SK-N-SH treated with all-trans-retinoic acid at 6 μM for 48 hours (cell line): ENCODE results near the gene DNASE1L2.
"Not testable (repeated sequence)": the region's sequence is repeated elsewhere in the genome, so short reads cannot be mapped to it uniquely, and the experiment has no call there.

Source experiments
- ATAC-seq: fragments of 200-7000 bp; cut with Tn5 transposase; 3 replicates; pipeline ENCODE4 v1.9.1; 2020; ENCODE audit warnings: mild to moderate bottlenecking, moderate library complexity
- ARNTL ChIP-seq: fragments of 450-650 bp; formaldehyde crosslinking; IDR thresholded peaks from 2 replicates; pipeline ENCODE4 v1.5.0; 2020; ENCODE audit warnings: low read depth, mild to moderate bottlenecking, moderate library complexity, borderline replicate concordance
- CSDC2 ChIP-seq: fragments of 250-450 bp; sonication (Bioruptor Pico); IDR thresholded peaks from 2 replicates; pipeline ENCODE4 v1.5.0; 2020; ENCODE audit warnings: mild to moderate bottlenecking, moderate library complexity
- GLIS3 ChIP-seq: fragments of 250-450 bp; sonication (Bioruptor Pico); IDR thresholded peaks from 2 replicates; pipeline ENCODE4 v1.5.0; 2020; ENCODE audit warnings: mild to moderate bottlenecking, moderate library complexity
- ISL1 ChIP-seq: fragments of 250-450 bp; sonication (Bioruptor Pico); IDR thresholded peaks from 2 replicates; pipeline ENCODE4 v2.1.2; 2022; ENCODE audit warnings: mild to moderate bottlenecking, moderate library complexity
- OSR1 ChIP-seq: fragments of 250-450 bp; sonication (Bioruptor Pico); IDR thresholded peaks from 2 replicates; pipeline ENCODE4 v1.8.0; 2022; ENCODE audit warnings: moderate library complexity, mild to moderate bottlenecking, inconsistent platforms
- PPARA ChIP-seq: fragments of 250-450 bp; sonication (Bioruptor Pico); IDR thresholded peaks from 2 replicates; pipeline ENCODE4 v1.5.0; 2020; ENCODE audit warnings: mild to moderate bottlenecking, borderline replicate concordance
- RARB ChIP-seq: fragments of 250-450 bp; sonication (Bioruptor Pico); IDR thresholded peaks from 2 replicates; pipeline ENCODE4 v1.8.0; 2021; ENCODE audit warnings: mild to moderate bottlenecking, moderate library complexity
- SNAI2 ChIP-seq: fragments of 250-450 bp; sonication (Bioruptor Pico); IDR thresholded peaks from 2 replicates; pipeline ENCODE4 v1.5.0; 2020; ENCODE audit warnings: mild to moderate bottlenecking, moderate library complexity
- TCF4 ChIP-seq: fragments of 250-450 bp; sonication (Bioruptor Pico); IDR thresholded peaks from 2 replicates; pipeline ENCODE4 v1.8.0; 2021; ENCODE audit warnings: mild to moderate bottlenecking, moderate library complexity, borderline replicate concordance
- TOX ChIP-seq: fragments of 250-450 bp; sonication (Bioruptor Pico); IDR thresholded peaks from 2 replicates; pipeline ENCODE4 v1.8.0; 2021; ENCODE audit warnings: mild to moderate bottlenecking, moderate library complexity, borderline replicate concordance
- ZC3H10 ChIP-seq: fragments of 250-450 bp; sonication (Bioruptor Pico); IDR thresholded peaks from 2 replicates; pipeline ENCODE4 v1.5.1; 2021; ENCODE audit warnings: mild to moderate bottlenecking, moderate library complexity
- ZFP3 ChIP-seq: fragments of 250-450 bp; sonication (Bioruptor Pico); IDR thresholded peaks from 2 replicates; pipeline ENCODE4 v1.5.0; 2020; ENCODE audit warnings: mild to moderate bottlenecking, moderate library complexity
- ZFP30 ChIP-seq: fragments of 450-650 bp; formaldehyde crosslinking; IDR thresholded peaks from 2 replicates; pipeline ENCODE4 v1.5.0; 2022; ENCODE audit warnings: mild to moderate bottlenecking, moderate library complexity
- ZNF565 ChIP-seq: fragments of 450-650 bp; formaldehyde crosslinking; conservative IDR thresholded peaks from 2 replicates; pipeline ENCODE4 v1.5.0; 2020; ENCODE audit warnings: low read depth, mild to moderate bottlenecking, moderate library complexity
- ZNF70 ChIP-seq: fragments of 450-650 bp; formaldehyde crosslinking; IDR thresholded peaks from 2 replicates; pipeline ENCODE4 v1.5.0; 2020; ENCODE audit warnings: mild to moderate bottlenecking, moderate library complexity
- ZNF8 ChIP-seq: fragments of 450-650 bp; formaldehyde crosslinking; IDR thresholded peaks from 2 replicates; pipeline ENCODE4 v1.5.0; 2020; ENCODE audit warnings: mild to moderate bottlenecking, moderate library complexity
- TF ChIP-seq, protein P1 (sequence below): fragments of 250-450 bp; sonication (Bioruptor Pico); IDR thresholded peaks from 2 replicates; pipeline ENCODE4 v1.5.1; 2020; ENCODE audit warnings: low read depth, mild to moderate bottlenecking, moderate library complexity
- TF ChIP-seq, protein P2 (sequence below): fragments of 250-450 bp; sonication (Bioruptor Pico); IDR thresholded peaks from 2 replicates; pipeline ENCODE4 v1.5.0; 2020; ENCODE audit warnings: mild to moderate bottlenecking, moderate library complexity
- TF ChIP-seq, protein P3 (sequence below): fragments of 250-450 bp; sonication (Bioruptor Pico); IDR thresholded peaks from 2 replicates; pipeline ENCODE4 v1.5.1; 2021; ENCODE audit warnings: mild to moderate bottlenecking, moderate library complexity
- TF ChIP-seq, protein P4 (sequence below): fragments of 250-450 bp; sonication (Bioruptor Pico); IDR thresholded peaks from 2 replicates; pipeline ENCODE4 v1.8.0; 2021; ENCODE audit warnings: low read depth, mild to moderate bottlenecking, moderate library complexity, borderline replicate concordance

DNASE1L2 gene

DNA sequence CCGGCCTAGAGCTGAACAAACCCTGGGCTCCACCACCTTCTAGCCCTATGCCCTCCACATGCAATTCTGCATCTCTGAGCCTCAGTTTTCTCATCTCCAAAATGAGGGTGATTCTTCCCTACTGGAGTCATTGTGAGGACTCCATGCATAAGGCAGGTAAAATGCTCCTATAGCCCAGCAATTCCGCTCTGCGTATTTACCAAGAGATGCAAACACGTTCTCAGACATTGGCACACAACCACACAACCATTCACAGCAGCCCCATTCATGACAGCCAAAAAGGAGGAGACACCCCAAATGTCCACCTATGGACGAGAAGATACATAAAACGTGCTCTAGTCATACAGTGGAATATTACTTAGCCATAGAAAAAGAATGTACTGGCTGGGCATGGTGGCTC lies 35.9 kb upstream of the DNASE1L2 start:
- TF ChIP-seq RARB (CRISPR knock-in tag) = no peak
- no peak for TF ChIP-seq ZFP30 (CRISPR knock-in tag)
- TF ChIP-seq ARNTL (CRISPR knock-in tag) = no peak
- no peak for TF ChIP-seq PPARA (CRISPR knock-in tag)
- no peak for TF ChIP-seq ZNF565 (CRISPR knock-in tag)
- TF ChIP-seq TOX = no peak
- TF ChIP-seq ZC3H10 = no peak
- no peak for TF ChIP-seq OSR1
- TF ChIP-seq SNAI2 (CRISPR knock-in tag) = no peak
- TF ChIP-seq GLIS3 (CRISPR knock-in tag) = no peak
- no peak for TF ChIP-seq TCF4
- TF ChIP-seq, protein P1, sequence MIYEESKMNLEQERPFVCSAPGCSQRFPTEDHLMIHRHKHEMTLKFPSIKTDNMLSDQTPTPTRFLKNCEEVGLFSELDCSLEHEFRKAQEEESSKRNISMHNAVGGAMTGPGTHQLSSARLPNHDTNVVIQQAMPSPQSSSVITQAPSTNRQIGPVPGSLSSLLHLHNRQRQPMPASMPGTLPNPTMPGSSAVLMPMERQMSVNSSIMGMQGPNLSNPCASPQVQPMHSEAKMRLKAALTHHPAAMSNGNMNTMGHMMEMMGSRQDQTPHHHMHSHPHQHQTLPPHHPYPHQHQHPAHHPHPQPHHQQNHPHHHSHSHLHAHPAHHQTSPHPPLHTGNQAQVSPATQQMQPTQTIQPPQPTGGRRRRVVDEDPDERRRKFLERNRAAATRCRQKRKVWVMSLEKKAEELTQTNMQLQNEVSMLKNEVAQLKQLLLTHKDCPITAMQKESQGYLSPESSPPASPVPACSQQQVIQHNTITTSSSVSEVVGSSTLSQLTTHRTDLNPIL (CRISPR knock-in tag) = no peak
- TF ChIP-seq ZFP3 (CRISPR knock-in tag) = no peak
- TF ChIP-seq, protein P2, sequence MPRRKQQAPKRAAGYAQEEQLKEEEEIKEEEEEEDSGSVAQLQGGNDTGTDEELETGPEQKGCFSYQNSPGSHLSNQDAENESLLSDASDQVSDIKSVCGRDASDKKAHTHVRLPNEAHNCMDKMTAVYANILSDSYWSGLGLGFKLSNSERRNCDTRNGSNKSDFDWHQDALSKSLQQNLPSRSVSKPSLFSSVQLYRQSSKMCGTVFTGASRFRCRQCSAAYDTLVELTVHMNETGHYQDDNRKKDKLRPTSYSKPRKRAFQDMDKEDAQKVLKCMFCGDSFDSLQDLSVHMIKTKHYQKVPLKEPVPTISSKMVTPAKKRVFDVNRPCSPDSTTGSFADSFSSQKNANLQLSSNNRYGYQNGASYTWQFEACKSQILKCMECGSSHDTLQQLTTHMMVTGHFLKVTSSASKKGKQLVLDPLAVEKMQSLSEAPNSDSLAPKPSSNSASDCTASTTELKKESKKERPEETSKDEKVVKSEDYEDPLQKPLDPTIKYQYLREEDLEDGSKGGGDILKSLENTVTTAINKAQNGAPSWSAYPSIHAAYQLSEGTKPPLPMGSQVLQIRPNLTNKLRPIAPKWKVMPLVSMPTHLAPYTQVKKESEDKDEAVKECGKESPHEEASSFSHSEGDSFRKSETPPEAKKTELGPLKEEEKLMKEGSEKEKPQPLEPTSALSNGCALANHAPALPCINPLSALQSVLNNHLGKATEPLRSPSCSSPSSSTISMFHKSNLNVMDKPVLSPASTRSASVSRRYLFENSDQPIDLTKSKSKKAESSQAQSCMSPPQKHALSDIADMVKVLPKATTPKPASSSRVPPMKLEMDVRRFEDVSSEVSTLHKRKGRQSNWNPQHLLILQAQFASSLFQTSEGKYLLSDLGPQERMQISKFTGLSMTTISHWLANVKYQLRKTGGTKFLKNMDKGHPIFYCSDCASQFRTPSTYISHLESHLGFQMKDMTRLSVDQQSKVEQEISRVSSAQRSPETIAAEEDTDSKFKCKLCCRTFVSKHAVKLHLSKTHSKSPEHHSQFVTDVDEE (CRISPR knock-in tag) = no peak
- TF ChIP-seq, protein P3, sequence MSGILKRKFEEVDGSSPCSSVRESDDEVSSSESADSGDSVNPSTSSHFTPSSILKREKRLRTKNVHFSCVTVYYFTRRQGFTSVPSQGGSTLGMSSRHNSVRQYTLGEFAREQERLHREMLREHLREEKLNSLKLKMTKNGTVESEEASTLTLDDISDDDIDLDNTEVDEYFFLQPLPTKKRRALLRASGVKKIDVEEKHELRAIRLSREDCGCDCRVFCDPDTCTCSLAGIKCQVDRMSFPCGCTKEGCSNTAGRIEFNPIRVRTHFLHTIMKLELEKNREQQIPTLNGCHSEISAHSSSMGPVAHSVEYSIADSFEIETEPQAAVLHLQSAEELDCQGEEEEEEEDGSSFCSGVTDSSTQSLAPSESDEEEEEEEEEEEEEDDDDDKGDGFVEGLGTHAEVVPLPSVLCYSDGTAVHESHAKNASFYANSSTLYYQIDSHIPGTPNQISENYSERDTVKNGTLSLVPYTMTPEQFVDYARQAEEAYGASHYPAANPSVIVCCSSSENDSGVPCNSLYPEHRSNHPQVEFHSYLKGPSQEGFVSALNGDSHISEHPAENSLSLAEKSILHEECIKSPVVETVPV (CRISPR knock-in tag) = no peak
- TF ChIP-seq ZNF8 (CRISPR knock-in tag) = no peak
- TF ChIP-seq ZNF70 (CRISPR knock-in tag) = no peak
- TF ChIP-seq, protein P4, sequence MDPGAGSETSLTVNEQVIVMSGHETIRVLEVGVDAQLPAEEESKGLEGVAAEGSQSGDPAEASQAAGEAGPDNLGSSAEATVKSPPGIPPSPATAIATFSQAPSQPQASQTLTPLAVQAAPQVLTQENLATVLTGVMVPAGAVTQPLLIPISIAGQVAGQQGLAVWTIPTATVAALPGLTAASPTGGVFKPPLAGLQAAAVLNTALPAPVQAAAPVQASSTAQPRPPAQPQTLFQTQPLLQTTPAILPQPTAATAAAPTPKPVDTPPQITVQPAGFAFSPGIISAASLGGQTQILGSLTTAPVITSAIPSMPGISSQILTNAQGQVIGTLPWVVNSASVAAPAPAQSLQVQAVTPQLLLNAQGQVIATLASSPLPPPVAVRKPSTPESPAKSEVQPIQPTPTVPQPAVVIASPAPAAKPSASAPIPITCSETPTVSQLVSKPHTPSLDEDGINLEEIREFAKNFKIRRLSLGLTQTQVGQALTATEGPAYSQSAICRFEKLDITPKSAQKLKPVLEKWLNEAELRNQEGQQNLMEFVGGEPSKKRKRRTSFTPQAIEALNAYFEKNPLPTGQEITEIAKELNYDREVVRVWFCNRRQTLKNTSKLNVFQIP (CRISPR knock-in tag) = no peak
- no peak for TF ChIP-seq CSDC2 (CRISPR knock-in tag)
- ATAC-seq = no peak

DNA sequence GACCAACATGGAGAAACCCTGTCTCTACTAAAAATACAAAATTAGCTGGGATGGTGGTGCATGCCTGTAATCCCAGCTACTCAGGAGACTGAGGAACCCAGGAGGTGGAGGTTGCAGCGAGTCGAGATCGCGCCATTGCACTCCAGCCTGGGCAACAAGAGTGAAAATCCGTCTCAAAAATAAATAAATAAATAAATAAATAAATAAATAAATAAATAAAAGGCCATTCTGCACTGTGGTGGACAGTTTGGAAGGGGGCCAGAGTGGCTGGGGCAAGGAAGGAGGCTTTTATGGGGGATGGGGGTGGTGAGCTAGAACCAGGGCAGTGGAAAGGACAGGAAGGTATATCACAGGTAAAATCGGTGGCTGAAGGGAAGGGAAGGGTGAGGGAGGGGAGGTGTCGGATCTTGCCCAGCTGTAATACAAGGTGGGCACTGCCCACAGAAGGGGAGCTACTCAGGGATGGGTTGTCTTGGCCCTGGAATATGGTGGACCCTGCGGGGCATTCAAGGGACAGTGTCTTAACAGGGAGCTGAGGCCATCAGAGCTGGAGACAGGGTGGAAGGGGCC lies 33.0 kb upstream of the DNASE1L2 start:
- not testable (repeated sequence) for ATAC-seq

DNA sequence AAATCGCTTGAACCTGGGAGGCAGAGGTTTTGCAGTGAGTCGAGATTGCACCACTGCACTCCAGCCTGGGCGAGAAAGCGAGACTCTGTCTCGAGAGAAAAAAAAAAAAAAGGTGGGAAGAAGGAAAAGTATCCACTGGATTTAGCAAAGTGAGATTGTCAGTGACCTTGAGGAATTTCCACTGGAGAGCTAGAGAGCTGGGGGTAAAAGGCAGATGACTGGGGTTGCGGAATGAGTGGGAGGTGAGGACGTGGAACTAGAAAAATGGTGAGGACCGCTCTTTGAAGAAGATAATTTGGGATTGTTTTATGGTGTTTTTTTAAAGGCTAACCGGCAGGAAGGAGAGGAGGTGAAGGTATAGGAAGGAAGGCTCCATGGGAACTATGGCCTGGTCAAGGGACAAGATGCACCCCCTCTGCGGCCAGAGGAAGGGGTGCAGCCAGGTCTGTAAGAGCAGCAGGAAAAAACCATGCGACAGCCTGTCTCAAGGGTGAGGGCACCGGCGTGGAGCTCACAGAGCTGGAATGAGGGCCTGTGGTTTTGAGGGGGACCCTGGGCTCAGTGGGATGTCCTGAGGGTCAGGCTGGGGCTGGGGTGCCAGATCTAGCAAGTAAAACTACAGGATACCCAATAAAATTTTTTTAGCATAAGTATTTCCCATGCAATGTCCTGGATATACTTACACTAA lies 31.7 kb upstream of the DNASE1L2 start:
- no peak for ATAC-seq
- TF ChIP-seq SNAI2 (CRISPR knock-in tag) (no peak), TCF4 (no peak), OSR1 (no peak), TOX (no peak), ZNF70 (CRISPR knock-in tag) (no peak), ZFP30 (CRISPR knock-in tag) (no peak), ZNF8 (CRISPR knock-in tag) (no peak), ZFP3 (CRISPR knock-in tag) (no peak), RARB (CRISPR knock-in tag) (no peak), CSDC2 (CRISPR knock-in tag) (no peak), ZC3H10 (no peak), ARNTL (CRISPR knock-in tag) (no peak), ISL1 (CRISPR knock-in tag) (no peak)
- TF ChIP-seq, protein P2 (CRISPR knock-in tag) = no peak
- TF ChIP-seq, protein P4 (CRISPR knock-in tag) = no peak
- TF ChIP-seq, protein P3 (CRISPR knock-in tag) = no peak
- TF ChIP-seq, protein P1 (CRISPR knock-in tag) = no peak
